Adrenal gland (tissue), 12 donors: Measurements from ENCODE around the gene STARD10. TPM values are rescaled to one million over a fixed set of nuclear protein-coding genes. Genes with fewer than 3 reads are reported as not detected.

Experiments used
- DNase-seq, 7 donors: peaks; one replicate each; pipeline ENCODE4 v3.0.0-alpha.2; 2019 to 2020
- H3K27ac ChIP-seq, 5 donors: fragments of 200-600 bp; sonication (generic) in 4 of 5; 1 replicate in 3 of 5; 2 replicates in 2 of 5; pipeline versions ENCODE4 v1.5.1 to v1.8.0; 2016 to 2020; ENCODE audit warnings: mild to moderate bottlenecking in 1 of 5
- H3K27me3 ChIP-seq: fragments of 200-600 bp; 2 replicates; pipeline ENCODE4 v1.8.0; 2021
- H3K36me3 ChIP-seq, 2 donors: fragments of 200-600 bp; replicated peaks in 1 of 2; 1 replicate in 1 of 2; 2 replicates in 1 of 2; pipeline versions ENCODE4 v1.5.1 to v1.8.0; 2018 to 2022
- H3K4me1 ChIP-seq, 2 donors: fragments of 200-600 bp; replicated peaks in 1 of 2; 1 replicate in 1 of 2; 2 replicates in 1 of 2; pipeline versions ENCODE4 v1.5.1 to v1.8.0; 2018 to 2021
- H3K4me3 ChIP-seq, 4 donors: fragments of 200-600 bp; sonication (generic) in 3 of 4; one replicate each; pipeline ENCODE4 v1.5.1; 2016 to 2018
- H3K9me3 ChIP-seq, 3 donors: fragments of 200-600 bp; sonication (generic) in 1 of 3; replicated peaks in 1 of 3; 1 replicate in 2 of 3; 2 replicates in 1 of 3; pipeline versions ENCODE4 v1.5.1 to v1.8.0; 2016 to 2021
- CTCF ChIP-seq, 6 experiments: fragments of 450-650 bp in 4 of 6; fragments of 200-600 bp in 2 of 6; sonication (generic) in 1 of 6; IDR thresholded peaks; 1 replicate in 5 of 6; 2 replicates in 1 of 6; pipeline versions ENCODE4 v1.5.1 to v1.8.0; 2016 to 2021; ENCODE audit warnings: antibody characterized with exemption in 6 of 6, mild to moderate bottlenecking in 2 of 6, moderate library complexity in 1 of 6
- POLR2A ChIP-seq, 2 donors: fragments of 450-650 bp; IDR thresholded peaks; one replicate each; pipeline ENCODE4 v1.6.1; 2017; ENCODE audit warnings: antibody characterized with exemption in 2 of 2, mild to moderate bottlenecking in 2 of 2, moderate library complexity in 1 of 2
- WGBS, 4 donors: extraction: QIAGEN DNeasy Blood & Tissue Kit in 2 of 4; methylation state at CpG; one replicate each; pipeline versions ENCODE4 v1.1.5 to v1.1.7; 2013 to 2017; 5-methylcytosine and 5-hydroxymethylcytosine counted together
- intact Hi-C, 2 donors: fragments of 100-400 bp; cut with DNase I; formaldehyde crosslinking; loops; one replicate each; pipeline versions ENCODE4 v1.14.1 to v1.15.0; 2022 to 2023
- polyA plus RNA-seq, 3 donors: library from polyadenylated mRNA; stranded (reverse); fragments of 200-250 nt in 2 of 3; fragments of 350-450 nt in 1 of 3; fragmentation: Illumina TruSeq in 1 of 3; extraction: RNeasy Lipid Tissue Mini Kit (QIAGEN cat#74804) in 1 of 3; gene quantifications; one replicate each; pipeline ENCODE4 v1.2.3, GENCODE V29; 2013 to 2014
- total RNA-seq, 9 donors: library from RNA; depleted of rRNA in 4 of 9; stranded (reverse); fragments of >200 nt in 4 of 9; fragments of 120-200 nt in 1 of 9; fragmentation: NEBNext Ultra II Directional in 1 of 9; extraction: Animal tissue kit (Norgen Biotek cat#: 25700) in 1 of 9; gene quantifications; one replicate each; pipeline versions ENCODE4 v1.1.0 to v1.2.4, GENCODE V29; 2013 to 2023
- donor health status: healthy with polysubstance abuse.
- donor health status: Bipolar disorder and iron deficiency.
- donor health status: DM: yes; HTN: yes; CAD: no.
- donor health status: DM: no; HTN: no; CAD: no.
- donor health status: DM: no; HTN: no; CAD: no.
- donor health status: DM: yes; HTN: yes; CAD: no.

Gene STARD10
- total and polyA plus RNA-seq, 12 donors = 190 to 668 (median 350) TPM

DNA sequence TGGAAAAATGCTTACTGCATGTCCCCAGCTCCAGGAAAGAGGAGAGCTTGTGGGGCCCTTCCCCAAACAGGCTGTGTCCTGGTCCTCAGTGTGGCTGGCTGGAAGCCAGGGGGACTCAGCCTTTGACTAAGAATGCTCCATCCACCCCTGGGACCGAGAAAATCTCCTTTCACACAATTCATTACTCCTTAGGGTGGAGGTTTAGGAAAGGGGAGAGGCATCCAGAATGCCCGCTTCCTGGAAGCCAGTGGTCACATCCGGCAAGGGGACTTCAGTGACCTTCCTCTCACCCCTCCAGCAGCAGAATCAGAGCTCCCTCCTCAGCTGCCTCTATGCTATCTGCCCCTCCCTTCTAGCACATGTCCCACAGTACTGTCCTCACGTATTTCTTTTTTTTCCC, 42.3 kb upstream of the STARD10 start:
- DNase-seq = peak in 6 of 7 donors; percentile 35 to 74 (median 56)
- Histone ChIP-seq H3K36me3 (peaks cover 0 to 25% of the 10 kb centered on the region in 2 donors), H3K4me1 (peaks cover 31 to 49% of the 10 kb centered on the region in 2 donors), H3K4me3 (no peak overlapping the region), H3K9me3 (no peaks in the 10 kb centered on the region), H3K27ac (peak overlapping the region in 4 of 5 donors; percentile 33 to 90 (median 82)), H3K27me3 (no peaks in the 10 kb centered on the region)
- TF ChIP-seq POLR2A (IDR thresholded peaks at IDR 0.05) (no peak), CTCF (IDR thresholded peaks at IDR 0.05) (no peak)
- intact Hi-C loops = loop anchor here in 1 of 2 donors (10.0 kb wide), 1 partner anchor 89 kb away; no protein-coding TSS in a partner anchor
- 52 to 72% (median 65%) methylated on average over 4 of the region's 4 CpGs for WGBS, 4 donors

- DNase-seq = peak in 4 of 7 donors; percentile 48 to 81 (median 50)
- H3K27me3 ChIP-seq = no peaks in the 10 kb centered on the region
- peak overlapping the region in 4 of 5 donors; percentile 65 to 90 (median 82) for H3K27ac ChIP-seq
- intact Hi-C loops = loop anchor here (5.0 to 10.0 kb wide), 2 partner anchors 90 to 407 kb away; no protein-coding TSS in a partner anchor
- H3K9me3 ChIP-seq = no peaks in the 10 kb centered on the region
- peaks cover 31 to 50% of the 10 kb centered on the region in 2 donors for H3K4me1 ChIP-seq
- H3K36me3 ChIP-seq = peaks cover 0 to 15% of the 10 kb centered on the region in 2 donors
- no peak overlapping the region for H3K4me3 ChIP-seq
- 60 to 76% (median 66%) methylated on average over 5 of the region's 5 CpGs for WGBS, 4 donors
- TF ChIP-seq CTCF (IDR thresholded peaks at IDR 0.05) (no peak), POLR2A (IDR thresholded peaks at IDR 0.05) (no peak)
Observed at GRCh38 chr11:72834905-72835304, 41.1 kb upstream of the STARD10 start.

DNA sequence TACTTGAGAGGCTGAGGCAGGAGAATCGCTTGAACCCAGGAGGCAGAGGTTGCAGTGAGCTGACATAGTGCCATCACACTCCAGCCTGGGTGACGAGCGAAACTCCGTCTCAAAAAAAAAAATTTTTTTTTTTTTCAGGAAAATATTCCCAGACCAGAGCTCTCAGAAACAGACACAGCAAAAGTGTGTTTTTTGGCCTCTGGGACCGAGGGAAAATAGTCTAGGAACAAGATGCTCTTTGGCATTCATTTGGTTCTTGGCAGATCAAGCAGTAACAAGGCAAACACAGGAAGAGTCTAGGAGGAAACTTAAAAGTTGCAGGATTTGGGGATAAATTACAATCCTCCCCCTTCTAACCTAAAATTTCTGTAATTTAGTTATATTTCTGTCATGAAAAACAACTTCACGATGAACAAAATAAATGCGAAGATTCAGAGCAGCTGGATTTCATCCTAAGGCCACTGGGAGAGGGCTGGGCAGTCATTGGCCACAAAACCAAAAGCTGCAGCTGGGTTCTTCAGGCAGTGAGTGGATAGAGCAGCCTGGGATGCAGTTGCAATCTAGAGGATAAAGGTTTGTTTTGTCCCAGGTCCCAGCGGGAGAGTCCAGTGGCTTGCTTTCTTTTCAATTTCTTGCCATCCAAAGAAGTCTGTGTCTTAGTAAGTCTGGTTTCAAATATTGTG, 40.1 kb upstream of the STARD10 start:
- peaks cover 31 to 50% of the 10 kb centered on the region in 2 donors for H3K4me1 ChIP-seq
- H3K4me3 ChIP-seq = no peak overlapping the region
- peak in 2 of 7 donors; percentile 34 to 43 for DNase-seq
- intact Hi-C loops = loop anchor here (5.0 to 10.0 kb wide), 2 partner anchors 91 to 408 kb away; no protein-coding TSS in a partner anchor
- H3K36me3 ChIP-seq = peaks cover 0 to 15% of the 10 kb centered on the region in 2 donors
- H3K9me3 ChIP-seq = no peaks in the 10 kb centered on the region
- H3K27me3 ChIP-seq = no peaks in the 10 kb centered on the region
- H3K27ac ChIP-seq = peak overlapping the region in 4 of 5 donors; percentile 65 to 90 (median 82)
- WGBS, 4 donors = 47 to 51% (median 50%) methylated on average over 8 of the region's 8 CpGs
- TF ChIP-seq POLR2A (IDR thresholded peaks at IDR 0.05) (no peak), CTCF (IDR thresholded peaks at IDR 0.05) (peak in 1 of 6 experiments; percentile 1)

GRCh38 chr11:72833083-72833733, 39.4 kb upstream of the STARD10 start:
- Histone ChIP-seq H3K4me3 (no peak overlapping the region), H3K36me3 (peaks cover 0 to 14% of the 10 kb centered on the region in 2 donors), H3K9me3 (no peaks in the 10 kb centered on the region), H3K4me1 (peaks cover 35 to 57% of the 10 kb centered on the region in 2 donors), H3K27me3 (no peaks in the 10 kb centered on the region), H3K27ac (peak overlapping the region in 4 of 5 donors; percentile 12 to 90 (median 82))
- 89 to 98% (median 94%) methylated on average over 4 to 5 of the region's 5 CpGs for WGBS, 4 donors
- no peak for DNase-seq
- intact Hi-C loops = loop anchor here (5.0 to 10.0 kb wide), 2 partner anchors 92 to 409 kb away; no protein-coding TSS in a partner anchor
- no peak for TF ChIP-seq CTCF (IDR thresholded peaks at IDR 0.05)
- TF ChIP-seq POLR2A (IDR thresholded peaks at IDR 0.05) = no peak
